OCI-M1 (cell line): ENCODE measurements around the gene IFNA21.
"Not testable (repeated sequence)": the region's sequence is repeated elsewhere in the genome, so short reads cannot be mapped to it uniquely, and the experiment has no call there.

Experiments used
- DNase-seq: peaks from one replicate; lab custom pipeline; 2025; lab: John Stamatoyannopoulos, UW

The IFNA21 gene

DNA sequence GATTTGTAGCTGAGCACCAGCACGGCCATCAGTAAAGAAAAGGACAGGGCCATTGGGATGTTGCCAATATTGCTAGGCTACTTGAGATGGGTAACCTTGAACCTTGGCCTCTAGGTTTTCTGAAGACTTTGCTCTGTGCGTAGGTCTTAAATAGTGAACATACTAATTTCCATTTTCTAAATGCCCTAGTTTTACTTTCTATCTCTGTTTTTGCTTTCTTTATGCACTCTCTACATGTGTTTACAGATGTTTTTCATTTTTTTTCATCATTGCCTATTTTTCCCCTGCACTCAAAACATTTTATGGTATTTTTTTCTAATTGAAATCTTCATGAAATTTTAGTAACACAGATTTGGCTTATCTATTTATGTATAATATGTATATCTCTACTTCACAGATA lies at the start of gene IFNA21:
IFNA21 (minus strand) TSS at position 101 of the 400 bp plus-strand sequence; CDS start at position 53, 48 bp downstream.
- DNase-seq = not testable (repeated sequence)

DNA sequence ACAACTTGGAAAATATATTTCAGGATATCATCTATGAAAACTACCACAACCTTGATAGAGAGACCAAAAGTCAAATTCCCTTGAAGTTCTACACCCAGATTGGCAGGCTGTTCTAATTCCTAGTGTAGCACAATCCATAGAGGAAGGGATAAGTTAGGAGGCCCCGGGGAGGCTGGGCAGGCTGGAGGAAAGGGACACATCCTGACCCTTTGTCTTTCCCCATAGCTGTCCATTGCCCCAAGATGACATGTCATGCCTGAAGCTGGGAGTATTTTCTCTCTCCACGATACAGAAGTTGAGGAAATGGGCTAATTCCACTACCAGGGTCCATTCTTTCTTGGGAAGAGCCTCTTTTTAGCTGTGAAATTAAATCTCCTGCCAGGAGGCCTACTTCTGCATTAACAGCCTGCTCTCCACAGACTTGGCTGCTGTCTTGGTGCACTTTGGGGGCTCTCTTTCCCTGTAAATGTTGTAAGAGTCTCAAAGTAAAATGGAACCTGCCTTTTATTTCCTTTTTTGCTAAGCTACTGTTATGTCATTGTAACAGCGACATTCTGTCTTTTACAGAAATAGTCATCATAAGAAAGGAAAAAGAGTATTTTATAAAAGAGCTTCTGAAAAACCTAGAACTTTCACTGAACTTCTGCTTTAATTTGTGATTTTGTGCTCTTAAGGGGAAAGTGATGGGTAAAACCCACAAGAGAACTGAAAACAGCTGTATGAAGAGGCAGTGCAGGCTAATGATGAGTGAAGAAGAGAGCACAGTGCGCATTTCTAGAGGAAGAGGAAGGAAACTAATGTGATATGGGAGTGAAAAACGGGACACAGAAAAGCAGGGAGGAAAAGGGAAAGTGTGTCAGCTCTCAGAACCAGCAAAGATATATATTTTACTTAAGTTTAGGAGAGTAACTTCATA lies 47.2 kb upstream of the IFNA21 start:
- peak; percentile 58 for DNase-seq

DNA sequence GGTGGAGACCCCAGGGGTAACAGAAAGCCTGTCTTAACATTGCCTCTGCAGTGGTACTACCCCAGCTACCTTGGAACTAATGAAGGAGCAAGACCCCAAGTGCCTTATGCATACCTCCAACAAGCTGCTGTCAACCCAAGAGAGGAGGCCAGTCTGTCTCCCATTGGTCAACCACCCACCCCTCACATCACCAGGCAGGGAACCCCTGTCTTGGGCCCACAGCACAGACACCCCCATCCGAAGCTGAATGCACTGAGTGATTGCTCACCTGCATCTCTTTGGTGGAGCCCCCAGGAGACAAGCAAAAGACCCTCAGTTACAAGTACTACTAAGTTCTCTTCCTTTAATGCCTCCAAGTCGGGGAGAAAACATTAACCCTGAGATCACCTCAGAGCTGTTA lies 45.7 kb upstream of the IFNA21 start:
- DNase-seq = not testable (repeated sequence)

DNA sequence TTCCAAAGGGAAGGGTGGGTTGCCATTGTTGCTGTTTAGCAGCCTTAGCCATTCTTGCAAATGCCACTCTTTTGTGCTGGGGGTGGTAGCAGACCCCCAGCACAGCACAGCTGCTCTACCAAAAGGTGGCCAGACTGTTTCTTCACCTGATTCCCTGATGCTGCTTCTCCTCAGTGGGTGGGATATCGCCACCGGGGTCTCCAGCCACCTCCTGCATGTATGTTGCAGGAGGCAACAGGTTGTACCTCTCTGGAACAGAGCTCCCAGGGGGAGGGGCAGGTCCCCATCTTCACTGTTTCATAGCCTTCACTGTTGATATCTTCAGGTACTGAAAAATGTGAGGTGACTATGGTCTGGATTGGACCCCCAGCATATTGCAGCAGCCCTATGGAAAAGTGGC lies 44.3 kb upstream of the IFNA21 start:
- not testable (repeated sequence) for DNase-seq

DNA sequence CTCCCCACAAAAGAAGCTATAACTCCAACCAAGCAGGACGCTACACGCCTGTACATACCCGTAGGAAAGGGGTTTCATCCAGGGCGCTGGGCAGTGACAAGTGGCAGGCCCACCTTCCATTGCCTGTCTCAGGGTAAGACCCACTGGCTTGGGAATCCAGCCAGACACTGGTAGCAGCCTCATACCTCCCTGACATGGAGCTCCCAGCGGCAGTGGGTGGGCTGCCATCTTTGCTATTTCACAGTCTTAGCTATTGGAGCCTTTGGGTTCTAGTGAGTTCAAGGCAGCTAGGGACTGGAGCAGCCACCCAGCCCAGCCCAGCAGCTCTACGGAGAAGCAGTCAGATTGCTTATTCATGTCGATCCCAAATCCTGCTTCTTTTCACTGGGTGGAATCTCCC lies 43.9 kb upstream of the IFNA21 start:
- no peak for DNase-seq

DNA sequence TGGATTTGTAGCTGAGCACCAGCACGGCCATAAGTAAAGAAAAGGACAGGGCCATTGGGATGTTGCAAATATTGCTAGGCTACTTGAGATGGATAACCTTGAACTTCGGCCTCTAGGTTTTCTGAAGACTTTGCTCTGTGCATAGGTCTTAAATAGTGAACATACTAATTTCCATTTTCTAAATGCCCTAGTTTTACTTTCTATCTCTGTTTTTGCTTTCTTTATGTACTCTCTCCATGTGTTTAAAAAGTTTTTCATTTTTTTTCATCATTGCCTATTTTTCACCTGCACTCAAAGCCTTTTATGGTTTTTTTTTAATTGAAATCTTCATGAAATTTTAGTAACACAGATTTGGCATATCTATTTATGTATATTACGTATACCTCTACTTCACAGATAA lies 40.6 kb upstream of the IFNA21 start, which contains the start of gene IFNA10:
IFNA10 (minus strand) TSS at position 101 of the 400 bp plus-strand sequence; CDS start at position 55, 46 bp downstream.
- DNase-seq = not testable (repeated sequence)

DNA sequence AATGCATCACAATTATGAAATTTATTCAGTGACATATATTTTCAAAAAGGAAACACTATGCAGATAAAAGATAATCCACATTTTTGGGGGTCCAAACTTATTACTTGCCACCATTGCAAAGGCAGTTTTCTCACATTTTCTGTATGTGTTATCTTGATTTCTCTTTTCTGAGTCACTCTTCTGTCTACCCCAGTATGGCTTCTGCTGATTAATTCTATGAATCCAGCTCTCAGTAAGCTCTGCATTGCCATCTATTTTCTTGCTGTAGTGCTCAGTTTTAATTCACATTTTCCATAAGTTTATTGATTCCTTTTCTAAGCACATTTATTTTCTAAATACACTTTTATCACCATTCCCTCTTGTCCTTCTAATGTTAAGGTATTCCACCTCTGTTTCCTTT lies 38.7 kb upstream of the IFNA21 start:
- DNase-seq = peak; percentile 4

DNA sequence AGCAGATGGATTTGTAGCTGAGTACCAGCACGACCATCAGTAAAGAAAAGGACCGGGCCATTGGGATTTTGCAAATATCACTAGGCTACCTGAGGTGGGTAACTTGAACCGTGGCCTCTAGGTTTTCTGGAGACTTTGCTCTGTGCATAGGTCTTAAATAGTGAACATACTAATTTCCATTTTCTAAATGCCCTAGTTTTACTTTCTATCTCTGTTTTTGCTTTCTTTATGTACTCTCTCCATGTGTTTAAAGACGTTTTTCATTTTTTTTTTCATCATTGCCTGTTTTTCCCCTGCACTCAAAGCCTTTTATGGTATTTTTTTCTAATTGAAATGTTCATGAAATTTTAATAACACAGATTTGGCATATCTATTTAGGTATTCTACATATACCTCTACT lies 35.6 kb upstream of the IFNA21 start, which contains the start of gene IFNA7:
IFNA7 (minus strand) TSS at position 101 of the 400 bp plus-strand sequence; CDS start at position 61, 40 bp downstream.
- not testable (repeated sequence) for DNase-seq

DNA sequence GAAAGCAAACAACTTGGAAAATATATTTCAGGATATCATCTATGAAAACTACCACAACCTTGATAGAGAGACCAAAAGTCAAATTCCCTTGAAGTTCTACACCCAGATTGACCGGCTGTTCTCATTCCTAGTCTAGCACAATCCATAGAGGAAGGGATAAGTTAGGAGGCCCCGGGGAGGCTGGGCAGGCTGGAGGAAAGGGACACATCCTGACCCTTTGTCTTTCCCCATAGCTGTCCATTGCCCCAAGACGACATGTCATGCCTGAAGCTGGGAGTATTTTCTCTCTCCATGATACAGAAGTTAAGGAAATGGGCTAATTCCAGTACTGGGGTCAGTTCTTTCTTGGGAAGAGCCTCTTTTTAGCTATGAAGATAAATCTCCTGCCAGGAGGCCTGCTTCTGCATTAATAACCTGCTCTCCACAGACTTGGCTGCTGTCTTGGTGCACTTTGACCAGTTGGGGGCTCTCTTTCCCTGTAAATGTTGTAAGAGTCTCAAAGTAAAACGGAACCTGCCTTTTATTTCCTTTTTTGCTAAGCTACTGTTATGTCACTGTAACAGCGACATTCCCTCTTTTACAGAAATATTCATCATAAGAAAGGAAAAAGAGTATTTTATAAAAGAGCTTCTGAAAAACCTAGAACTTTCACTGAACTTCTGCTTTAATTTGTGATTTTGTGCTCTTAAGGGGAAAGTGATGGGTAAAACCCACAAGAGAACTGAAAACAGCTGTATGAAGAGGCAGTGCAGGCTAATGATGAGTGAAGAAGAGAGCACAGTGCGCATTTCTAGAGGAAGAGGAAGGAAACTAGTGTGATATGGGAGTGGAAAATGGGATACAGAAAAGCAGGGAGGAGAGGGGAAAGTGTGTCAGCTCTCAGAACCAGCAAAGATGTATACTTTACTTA lies 28.7 kb upstream of the IFNA21 start:
- peak; percentile 74 for DNase-seq

DNA sequence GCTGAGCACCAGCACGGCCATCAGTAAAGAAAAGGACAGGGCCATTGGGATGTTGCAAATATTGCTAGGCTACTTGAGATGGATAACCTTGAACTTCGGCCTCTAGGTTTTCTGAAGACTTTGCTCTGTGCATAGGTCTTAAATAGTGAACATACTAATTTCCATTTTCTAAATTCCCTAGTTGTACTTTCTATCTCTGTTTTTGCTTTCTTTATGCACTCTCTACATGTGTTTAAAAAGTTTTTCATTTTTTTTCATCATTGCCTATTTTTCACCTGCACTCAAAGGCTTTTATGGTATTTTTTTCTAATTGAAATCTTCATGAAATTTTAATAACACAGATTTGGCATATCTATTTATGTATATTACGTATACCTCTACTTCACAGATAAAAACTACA lies 21.0 kb upstream of the IFNA21 start, which contains the start of gene IFNA4:
IFNA4 (minus strand) TSS at position 101 of the 400 bp plus-strand sequence; CDS start at position 45, 56 bp downstream.
- DNase-seq = not testable (repeated sequence)

DNA sequence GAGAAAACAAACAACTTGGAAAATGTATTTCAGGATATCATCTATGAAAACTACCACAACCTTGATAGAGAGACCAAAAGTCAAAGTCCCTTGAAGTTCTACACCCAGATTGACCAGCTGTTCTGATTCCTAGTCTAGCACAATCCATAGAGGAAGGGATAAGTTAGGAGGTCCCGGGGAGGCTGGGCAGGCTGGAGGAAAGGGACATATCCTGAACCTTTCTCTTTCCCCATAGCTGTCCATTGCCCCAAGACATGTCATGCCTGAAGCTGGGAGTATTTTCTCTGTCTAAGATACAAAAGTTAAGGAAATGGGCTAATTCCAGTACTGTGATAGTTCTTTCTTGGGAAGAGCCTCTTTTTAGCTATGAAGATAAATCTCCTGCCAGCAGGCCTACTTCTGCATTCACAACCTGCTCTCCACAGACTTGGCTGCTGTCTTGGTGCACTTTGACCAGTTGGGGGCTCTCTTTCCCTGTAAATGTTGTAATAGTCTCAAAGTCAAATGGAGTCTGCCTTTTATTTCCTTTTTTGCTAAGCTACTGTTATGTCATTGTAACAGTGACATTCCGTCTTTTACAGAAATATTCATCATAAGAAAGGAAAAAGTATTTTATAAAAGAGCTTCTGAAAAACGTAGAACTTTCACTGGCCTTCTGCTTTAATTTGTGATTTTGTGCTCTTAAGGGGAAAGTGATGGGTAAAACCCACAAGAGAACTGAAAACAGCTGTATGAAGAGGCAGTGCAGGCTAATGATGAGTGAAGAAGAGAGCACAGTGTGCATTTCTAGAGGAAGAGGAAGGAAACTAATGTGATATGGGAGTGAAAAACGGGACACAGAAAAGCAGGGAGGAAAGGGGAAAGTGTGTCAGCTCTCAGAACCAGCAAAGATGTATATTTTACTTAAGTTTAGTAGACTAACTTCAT lies 16.6 kb upstream of the IFNA21 start:
- peak; percentile 74 for DNase-seq

DNA sequence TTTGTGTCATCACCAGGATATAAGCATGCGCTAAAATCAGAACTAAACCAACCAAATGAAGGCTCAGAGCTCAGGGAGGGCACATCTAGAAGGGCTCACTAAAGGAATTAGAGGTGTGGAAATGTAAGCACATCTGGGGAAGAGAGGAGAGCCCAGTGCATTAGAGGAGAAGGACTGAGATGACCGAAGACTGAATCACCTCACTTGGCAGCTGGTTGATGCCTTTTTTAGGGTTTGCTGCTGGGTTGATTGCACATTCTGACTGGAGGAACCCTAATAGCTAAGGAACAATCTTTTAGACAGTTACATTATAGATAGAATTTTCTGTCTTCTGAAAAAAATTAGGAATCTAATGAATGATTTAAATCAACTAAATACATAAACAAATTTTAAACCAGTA lies 8.2 kb upstream of the IFNA21 start:
- DNase-seq = no peak

DNA sequence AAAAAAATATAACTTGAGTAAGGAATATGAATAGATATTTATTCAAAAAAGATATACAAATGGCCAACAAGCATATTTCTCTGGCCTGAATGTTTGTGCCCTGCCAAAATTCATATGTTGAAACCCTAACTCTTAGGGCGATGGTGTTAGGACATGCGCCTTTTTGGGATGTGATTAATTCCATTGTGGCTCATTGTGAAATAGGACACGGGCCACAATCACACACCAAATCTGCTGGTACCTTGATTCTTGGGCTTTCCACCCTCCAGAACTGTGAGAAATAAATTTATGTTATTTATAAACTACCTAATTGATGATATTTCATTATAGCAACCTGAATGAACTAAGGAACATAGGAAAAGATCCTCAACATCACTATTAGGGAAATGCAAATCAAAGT lies 5.7 kb upstream of the IFNA21 start:
- DNase-seq = no peak

DNA sequence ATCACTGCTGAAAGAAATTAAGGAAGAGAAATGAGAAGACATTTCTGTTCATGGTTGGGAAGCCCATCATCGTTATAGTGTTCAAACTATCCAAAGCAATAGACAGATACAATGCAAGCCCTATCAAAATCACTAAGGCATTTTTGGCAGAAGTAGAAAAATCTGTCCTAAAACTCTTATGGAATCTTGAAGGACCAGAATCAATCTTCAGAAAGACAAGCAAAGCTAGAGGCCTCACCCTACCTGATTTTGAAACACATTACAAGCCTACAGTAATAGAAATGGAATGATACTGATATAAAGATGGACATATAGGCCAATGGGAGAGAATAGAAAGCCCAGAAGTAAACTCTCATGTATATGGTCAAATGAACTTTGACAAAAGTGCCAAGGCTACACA lies 4.9 kb upstream of the IFNA21 start:
- no peak for DNase-seq

DNA sequence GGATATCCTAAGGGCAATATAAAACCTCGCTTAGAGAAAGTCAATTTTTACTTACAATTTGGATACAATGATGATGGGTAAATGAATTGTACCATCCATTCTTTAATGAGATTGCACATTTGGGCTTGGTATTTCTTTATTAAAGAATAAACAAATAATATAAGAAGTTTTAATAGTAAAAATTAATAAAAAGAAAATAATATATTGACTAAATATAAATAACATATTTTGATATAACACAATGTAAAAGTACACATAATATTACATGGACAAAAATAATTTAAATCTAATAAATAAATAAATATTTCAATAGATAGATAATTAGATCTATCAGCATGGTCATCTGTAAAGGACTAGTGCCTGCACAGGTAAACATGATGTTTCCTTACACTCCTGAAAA lies 944 bp downstream of the IFNA21 start:
- no peak for DNase-seq

DNA sequence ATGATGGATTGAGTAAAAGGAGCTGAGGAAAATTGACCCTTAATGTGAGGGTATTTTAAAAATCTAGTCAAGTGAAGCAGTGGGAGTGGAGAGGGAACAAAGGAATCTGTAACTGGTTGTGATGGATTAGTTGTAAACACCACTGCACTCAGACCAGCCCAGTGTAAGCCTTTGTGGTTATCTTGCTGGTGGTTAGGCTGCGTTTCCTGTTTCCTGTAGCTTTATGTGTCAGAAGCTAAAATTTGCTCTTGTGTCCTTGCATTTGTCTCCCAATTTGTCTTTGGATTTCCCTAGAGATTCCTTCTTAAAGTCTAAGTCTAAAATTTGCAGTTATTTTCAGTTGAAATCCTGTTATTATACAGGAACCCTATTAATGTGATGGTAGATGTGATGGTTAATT lies 6.3 kb downstream of the IFNA21 start:
- DNase-seq = peak; percentile 55

DNA sequence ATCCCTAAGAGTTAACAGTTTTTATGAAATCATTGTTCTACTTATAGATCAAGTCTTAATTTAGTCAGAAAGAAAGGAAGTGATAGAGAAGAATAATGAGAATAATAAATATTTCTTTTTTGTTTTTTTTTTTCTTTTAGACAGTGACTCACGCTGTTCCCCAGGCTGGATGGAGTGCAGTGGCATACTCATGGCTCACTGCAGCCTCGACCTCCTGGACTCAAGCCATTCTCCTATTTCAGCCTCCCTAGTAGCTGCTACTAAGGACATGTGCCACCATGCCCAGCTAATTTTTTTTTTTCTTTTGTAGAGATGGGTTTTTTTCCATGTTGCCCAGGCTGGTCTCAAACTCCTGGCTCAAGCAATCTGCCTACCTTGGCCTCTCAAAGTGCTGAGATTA lies 11.0 kb downstream of the IFNA21 start:
- DNase-seq = no peak

DNA sequence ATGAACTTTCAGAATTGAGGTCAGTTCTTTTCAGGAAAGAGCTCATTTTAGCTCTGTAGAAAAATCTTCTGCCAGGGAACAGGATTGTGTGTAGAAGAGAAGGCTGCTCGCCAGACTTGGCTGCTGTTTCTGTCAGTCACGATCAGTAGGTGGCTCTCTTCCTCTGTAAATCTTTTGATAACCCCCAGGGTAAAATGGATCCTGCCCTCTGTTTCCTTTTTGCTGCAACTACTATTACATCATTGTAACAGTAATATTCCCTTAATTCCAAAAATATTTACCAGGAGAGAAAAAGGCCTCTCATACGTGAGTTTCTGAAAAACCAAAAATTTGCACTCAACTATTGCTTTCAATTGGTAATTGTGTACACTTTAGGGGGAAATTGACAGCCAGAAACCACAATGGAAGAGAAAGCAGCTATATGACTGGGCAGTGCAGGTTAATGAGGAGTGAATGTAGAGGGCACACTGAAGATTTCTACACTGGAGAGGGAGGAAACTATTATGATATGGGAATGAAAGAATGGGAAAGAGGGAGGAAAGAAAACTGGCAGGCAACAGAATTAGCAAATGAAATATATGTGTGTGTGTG lies 12.3 kb downstream of the IFNA21 start:
- DNase-seq = peak; percentile 78

DNA sequence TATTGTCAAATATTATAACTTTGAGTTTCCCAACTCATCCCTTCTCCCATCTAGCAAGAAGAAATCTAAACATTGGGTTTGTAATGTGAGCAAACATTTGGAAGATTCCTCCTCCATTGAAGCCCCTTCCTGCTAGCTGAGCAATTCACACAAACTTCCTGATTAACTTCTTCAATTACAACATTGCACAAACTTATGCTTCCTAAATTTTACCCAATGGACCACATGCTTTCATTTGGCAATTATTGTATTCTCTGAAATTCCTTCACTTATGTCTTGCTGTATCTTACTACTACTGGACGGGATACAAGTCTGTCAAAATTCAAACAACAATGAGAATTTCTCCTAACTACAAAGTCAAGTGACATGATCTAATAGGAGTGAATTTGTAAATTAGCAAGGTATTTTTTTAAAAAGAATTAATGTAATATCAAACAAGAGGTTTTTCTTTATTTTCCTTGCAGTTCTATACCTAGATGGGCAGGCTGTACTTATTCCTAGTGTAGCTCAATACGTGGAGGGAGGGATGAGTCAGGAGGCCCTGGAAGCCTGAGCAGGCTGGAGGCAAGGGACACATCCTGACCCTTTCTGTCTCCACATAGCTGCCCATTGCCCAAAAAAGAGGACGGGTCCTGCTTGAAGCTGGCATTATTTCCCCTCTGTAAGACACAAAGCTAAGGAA lies 13.0 kb downstream of the IFNA21 start:
- no peak for DNase-seq

DNA sequence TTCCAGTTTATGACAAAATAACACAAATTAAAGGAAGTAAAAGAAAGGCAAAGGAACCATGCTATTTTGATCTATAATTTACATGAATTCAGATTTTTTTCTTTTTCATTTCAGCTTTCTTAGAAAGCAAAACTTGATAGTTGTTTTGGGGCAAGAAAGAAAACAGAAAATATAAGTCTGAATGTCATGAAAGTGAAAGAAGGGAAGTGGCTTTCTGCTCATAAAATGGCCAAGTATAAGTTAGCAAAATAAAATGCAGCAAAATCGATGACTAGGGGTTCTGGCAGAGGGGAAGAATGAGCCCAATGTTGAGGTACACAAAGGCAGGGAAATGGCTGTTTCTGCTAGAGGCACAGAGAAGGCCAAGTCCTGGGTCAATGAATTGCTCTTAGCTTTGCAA lies 21.9 kb downstream of the IFNA21 start:
- peak; percentile 2 for DNase-seq
